Endothelial cell (in vitro differentiated cells): ENCODE results near the gene TTC39B. TPM values are rescaled to one million over a fixed set of nuclear protein-coding genes. Genes with fewer than 3 reads are reported as not detected.

ENCODE experiments used
- DNase-seq: peaks from one replicate; pipeline ENCODE4 v3.0.0; 2021; ENCODE audit warnings: low spot score
- H3K27ac Mint-ChIP-seq: one replicate; pipeline ENCODE4 v1.8.0; 2021; ENCODE audit warnings: mixed read lengths, inconsistent platforms; ENCODE audit not compliant: unreplicated experiment
- H3K27me3 Mint-ChIP-seq: one replicate; pipeline ENCODE4 v1.8.0; 2021; ENCODE audit warnings: mild to moderate bottlenecking, moderate library complexity, mixed read lengths, inconsistent platforms; ENCODE audit not compliant: unreplicated experiment
- H3K36me3 Mint-ChIP-seq: one replicate; pipeline ENCODE4 v1.8.0; 2021; ENCODE audit warnings: mild to moderate bottlenecking, low read depth, mixed read lengths, inconsistent platforms; ENCODE audit not compliant: unreplicated experiment
- H3K4me1 Mint-ChIP-seq: one replicate; pipeline ENCODE4 v1.8.0; 2021; ENCODE audit warnings: mild to moderate bottlenecking, mixed read lengths, inconsistent platforms; ENCODE audit not compliant: unreplicated experiment
- H3K4me3 Mint-ChIP-seq: one replicate; pipeline ENCODE4 v1.8.0; 2021; ENCODE audit warnings: mild to moderate bottlenecking, mixed read lengths, inconsistent platforms; ENCODE audit not compliant: unreplicated experiment
- H3K9me3 Mint-ChIP-seq: one replicate; pipeline ENCODE4 v1.8.0; 2021; ENCODE audit warnings: mixed read lengths, inconsistent platforms; ENCODE audit not compliant: unreplicated experiment
- total RNA-seq: library from RNA; stranded (reverse); fragmentation: NEBNext Ultra II Directional; extraction: Animal tissue kit (Norgen Biotek cat#: 25700); gene quantifications from one replicate; pipeline ENCODE4 v1.2.1, GENCODE V29; 2021; ENCODE audit not compliant: unreplicated experiment
- TF ChIP-seq, protein P1 (sequence below): fragments of 200-600 bp; sonication (generic); IDR thresholded peaks from one replicate; pipeline ENCODE4 v1.5.0; 2021; ENCODE audit warnings: antibody characterized with exemption; ENCODE audit not compliant: unreplicated experiment

Gene TTC39B
- total RNA-seq, 1 donor from 2014 or later, result 10.3 TPM

DNA sequence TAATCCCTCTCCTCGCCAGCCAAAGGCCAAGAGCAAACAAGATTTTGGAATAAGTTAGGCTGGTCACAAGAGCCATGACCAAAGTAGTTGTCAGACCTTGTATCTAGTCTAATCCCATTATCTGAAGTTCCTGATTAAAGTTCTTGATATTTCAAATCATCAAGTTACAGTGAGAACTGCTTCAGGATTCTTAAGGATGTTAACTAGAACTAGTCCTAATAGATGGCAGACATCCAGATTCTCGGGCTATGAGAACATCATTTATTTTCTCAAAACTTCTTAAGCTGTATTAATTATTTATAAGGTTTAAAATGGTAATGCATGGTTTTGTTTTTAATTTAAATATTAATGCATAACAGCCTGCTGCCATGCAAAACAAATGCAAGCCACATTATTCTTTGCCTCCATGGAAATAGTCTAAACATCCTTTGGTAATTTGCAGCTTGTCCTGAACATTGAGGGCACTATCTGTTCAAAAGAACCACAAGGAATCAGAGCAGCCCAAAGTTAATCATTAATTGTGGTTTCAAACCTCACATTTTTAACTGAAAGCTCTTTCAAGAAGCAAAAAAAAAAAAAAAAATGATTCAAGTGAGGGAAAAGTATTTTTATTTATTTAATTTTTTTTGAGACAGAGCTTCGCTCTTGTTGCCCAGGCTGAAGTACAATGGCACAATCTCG lies 95.1 kb downstream of the TTC39B start:
- no peak overlapping the region for H3K4me3 Mint-ChIP-seq
- peaks cover under 1% of the 10 kb centered on the region for H3K4me1 Mint-ChIP-seq
- no peaks in the 10 kb centered on the region for H3K9me3 Mint-ChIP-seq
- no peak for DNase-seq
- H3K27me3 Mint-ChIP-seq, result no peaks in the 10 kb centered on the region
- TF ChIP-seq, protein P1, sequence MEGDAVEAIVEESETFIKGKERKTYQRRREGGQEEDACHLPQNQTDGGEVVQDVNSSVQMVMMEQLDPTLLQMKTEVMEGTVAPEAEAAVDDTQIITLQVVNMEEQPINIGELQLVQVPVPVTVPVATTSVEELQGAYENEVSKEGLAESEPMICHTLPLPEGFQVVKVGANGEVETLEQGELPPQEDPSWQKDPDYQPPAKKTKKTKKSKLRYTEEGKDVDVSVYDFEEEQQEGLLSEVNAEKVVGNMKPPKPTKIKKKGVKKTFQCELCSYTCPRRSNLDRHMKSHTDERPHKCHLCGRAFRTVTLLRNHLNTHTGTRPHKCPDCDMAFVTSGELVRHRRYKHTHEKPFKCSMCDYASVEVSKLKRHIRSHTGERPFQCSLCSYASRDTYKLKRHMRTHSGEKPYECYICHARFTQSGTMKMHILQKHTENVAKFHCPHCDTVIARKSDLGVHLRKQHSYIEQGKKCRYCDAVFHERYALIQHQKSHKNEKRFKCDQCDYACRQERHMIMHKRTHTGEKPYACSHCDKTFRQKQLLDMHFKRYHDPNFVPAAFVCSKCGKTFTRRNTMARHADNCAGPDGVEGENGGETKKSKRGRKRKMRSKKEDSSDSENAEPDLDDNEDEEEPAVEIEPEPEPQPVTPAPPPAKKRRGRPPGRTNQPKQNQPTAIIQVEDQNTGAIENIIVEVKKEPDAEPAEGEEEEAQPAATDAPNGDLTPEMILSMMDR, result peak; percentile 26
- H3K36me3 Mint-ChIP-seq, result peaks cover 4% of the 10 kb centered on the region
- H3K27ac Mint-ChIP-seq, result no peak overlapping the region

DNA sequence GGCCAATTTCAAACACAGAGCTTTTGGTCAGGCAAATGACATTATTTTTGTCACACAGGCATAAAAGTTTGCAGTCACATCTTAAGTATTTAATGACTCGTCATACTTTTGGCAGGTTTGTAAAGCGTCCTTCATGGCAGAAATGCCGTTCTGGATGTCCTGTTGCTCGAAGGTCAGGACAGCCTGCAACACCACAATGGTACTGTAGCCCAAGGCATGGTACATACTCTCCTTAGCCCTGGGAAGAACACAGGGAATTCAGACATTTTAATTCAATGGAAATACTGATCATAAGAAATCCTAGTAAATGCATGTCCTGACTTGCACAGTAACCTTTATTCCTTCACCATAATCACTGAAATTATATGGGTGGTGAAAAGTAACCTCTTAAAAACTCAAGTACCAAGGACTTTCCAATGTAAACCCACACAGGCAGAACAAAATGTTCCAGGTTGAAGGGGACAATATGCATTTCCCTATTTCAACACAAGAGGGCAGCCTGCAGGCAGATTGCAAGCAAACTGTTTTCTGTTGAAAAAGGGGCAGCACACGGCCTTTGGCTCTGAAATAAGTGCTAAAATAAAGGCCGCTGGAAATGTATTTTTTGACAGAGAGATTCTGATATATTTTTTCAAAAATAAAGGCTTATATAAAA lies 95.7 kb downstream of the TTC39B start:
- no peaks in the 10 kb centered on the region for H3K9me3 Mint-ChIP-seq
- TF ChIP-seq, protein P1, result peak; percentile 94
- H3K27me3 Mint-ChIP-seq, result no peaks in the 10 kb centered on the region
- no peak overlapping the region for H3K4me3 Mint-ChIP-seq
- no peak overlapping the region for H3K27ac Mint-ChIP-seq
- peaks cover 4% of the 10 kb centered on the region for H3K4me1 Mint-ChIP-seq
- peak; percentile 78 for DNase-seq
- peaks cover 4% of the 10 kb centered on the region for H3K36me3 Mint-ChIP-seq

DNA sequence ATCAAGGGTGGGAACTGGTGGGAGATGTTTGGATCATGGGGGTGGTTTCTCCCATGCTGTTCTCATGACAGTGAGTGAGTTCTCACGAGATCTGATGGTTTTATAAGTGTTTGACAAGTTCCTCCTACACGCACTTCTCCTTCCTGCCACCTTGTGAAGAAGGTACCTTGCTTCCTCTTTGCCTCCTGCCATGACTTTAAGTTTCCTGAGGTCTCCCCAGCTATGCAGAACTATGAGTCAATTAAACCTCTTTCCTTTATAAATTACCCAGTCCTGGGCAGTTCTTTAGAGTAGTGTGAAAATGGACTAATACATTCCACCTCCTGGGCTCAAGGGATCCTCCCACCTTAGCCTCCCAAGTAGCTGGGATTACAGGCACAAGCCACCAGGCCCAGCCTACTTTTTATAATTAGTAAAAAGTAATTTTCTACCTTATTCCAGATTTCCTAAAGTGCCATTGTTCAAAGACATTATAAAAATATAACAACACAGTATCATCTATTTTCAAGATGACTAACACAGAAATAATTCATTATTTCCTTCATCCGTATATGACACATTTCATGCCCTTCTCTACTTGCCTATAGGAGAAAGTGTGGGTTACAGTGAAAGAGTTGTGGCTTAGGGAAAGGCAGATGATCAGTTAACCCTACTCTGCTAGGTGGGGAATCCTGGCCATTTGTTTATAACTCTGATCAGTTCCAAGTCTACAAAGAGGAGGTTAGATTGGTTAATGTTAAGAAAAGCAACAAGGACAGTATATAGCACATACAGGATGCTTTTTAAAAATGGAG lies 99.9 kb downstream of the TTC39B start:
- H3K27me3 Mint-ChIP-seq, result peaks cover 3% of the 10 kb centered on the region
- no peak overlapping the region for H3K27ac Mint-ChIP-seq
- peaks cover 4% of the 10 kb centered on the region for H3K4me1 Mint-ChIP-seq
- no peak overlapping the region for H3K4me3 Mint-ChIP-seq
- TF ChIP-seq, protein P1, result no peak
- no peak for DNase-seq
- no peaks in the 10 kb centered on the region for H3K36me3 Mint-ChIP-seq
- H3K9me3 Mint-ChIP-seq, result no peaks in the 10 kb centered on the region

DNA sequence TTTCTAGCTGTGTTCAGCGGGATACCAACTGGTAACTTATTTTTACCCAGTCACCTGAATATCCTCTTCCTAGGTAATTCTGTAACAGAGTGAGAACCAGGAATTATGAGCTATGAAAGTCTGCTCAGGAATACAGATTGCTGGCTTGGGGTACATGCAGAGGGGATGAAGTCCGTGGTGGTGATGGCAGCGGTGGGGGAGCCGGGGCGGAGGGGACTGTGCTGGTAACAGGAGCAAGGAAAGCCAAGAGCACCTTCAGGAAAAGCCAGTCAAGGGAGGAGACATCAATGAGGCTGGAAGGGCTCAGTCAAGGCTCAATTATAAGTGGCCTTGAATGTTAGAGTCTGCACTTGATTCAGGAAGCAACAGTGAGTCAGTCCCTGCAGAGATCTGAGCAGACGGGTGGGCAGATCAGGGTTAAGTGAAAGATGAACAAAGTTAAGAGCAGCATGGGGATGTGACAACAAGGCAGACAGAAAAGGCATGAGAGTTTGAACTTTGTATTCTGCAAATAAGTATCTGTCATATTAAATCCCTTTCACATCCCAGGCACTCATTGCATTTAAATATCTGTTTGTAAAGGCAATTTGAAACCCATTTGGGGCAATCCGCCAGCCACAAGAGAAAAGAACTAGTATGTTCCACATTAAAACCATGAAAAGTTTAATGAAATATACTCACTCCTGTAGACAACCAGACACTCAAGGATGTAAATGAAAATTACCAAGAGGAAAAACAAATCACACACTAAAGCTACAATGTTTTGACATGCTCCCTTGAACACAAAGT lies 101.2 kb downstream of the TTC39B start:
- no peak for DNase-seq
- peaks cover 3% of the 10 kb centered on the region for H3K27me3 Mint-ChIP-seq
- H3K9me3 Mint-ChIP-seq, result no peaks in the 10 kb centered on the region
- TF ChIP-seq, protein P1, result no peak
- H3K36me3 Mint-ChIP-seq, result no peaks in the 10 kb centered on the region
- H3K27ac Mint-ChIP-seq, result no peak overlapping the region
- H3K4me3 Mint-ChIP-seq, result peak overlapping the region; percentile 22
- peaks cover 8% of the 10 kb centered on the region for H3K4me1 Mint-ChIP-seq
